Measurements from ENCODE around the gene SLC8A1. TPM values are rescaled to one million over a fixed set of nuclear protein-coding genes. Genes with fewer than 3 reads are reported as not detected.

The SLC8A1 gene
- total and polyA plus RNA-seq, 2 of the 13 experiments (the other 11 are each of a cell fraction or from before 2014, with no cell fraction given), result not detected

DNA sequence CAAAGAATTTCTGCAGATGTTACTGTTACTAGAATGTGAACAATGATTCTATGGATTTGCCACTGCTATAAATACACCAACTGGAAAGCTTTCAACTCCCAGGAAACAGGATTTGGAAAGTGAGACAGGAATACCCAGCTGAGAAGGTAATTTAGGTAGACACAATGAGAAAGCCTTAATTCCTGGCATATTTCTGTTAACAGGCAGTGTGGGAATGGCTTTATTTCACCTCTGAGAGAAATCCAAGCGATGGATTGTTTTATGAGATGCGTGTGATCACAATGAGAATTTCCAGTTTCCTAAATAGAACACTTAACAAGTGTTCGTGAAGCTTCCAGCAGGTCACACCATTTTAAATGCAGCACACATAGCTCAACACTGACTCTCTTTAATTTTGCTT lies 133.0 kb downstream of the SLC8A1 start (continued):
- TF ChIP-seq, protein P1, sequence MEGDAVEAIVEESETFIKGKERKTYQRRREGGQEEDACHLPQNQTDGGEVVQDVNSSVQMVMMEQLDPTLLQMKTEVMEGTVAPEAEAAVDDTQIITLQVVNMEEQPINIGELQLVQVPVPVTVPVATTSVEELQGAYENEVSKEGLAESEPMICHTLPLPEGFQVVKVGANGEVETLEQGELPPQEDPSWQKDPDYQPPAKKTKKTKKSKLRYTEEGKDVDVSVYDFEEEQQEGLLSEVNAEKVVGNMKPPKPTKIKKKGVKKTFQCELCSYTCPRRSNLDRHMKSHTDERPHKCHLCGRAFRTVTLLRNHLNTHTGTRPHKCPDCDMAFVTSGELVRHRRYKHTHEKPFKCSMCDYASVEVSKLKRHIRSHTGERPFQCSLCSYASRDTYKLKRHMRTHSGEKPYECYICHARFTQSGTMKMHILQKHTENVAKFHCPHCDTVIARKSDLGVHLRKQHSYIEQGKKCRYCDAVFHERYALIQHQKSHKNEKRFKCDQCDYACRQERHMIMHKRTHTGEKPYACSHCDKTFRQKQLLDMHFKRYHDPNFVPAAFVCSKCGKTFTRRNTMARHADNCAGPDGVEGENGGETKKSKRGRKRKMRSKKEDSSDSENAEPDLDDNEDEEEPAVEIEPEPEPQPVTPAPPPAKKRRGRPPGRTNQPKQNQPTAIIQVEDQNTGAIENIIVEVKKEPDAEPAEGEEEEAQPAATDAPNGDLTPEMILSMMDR (CRISPR knock-in tag; IDR thresholded peaks at IDR 0.05), result no peak

DNA sequence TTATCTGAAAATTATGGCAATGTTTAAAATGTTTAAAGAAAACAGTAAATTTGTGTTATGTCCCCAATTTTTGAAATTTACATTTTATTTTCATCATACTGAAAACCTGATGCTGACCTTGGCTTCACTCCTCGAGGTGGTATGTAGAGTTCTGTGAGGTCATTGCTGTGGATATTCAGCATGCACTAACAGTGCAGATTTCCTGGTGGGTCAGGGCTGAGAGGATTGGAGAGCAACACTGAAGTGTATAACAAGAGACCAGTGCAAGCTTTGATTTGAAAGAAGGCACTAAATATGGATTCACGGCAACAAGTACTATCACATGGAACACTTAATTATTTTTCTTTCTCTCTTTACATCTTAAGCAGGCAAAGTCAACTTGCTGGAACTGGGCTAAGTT lies 134.1 kb downstream of the SLC8A1 start:
- TF ChIP-seq ZC3H13 (CRISPR knock-in tag; IDR thresholded peaks at IDR 0.05), result no peak
- no peak for TF ChIP-seq ZNF432 (CRISPR knock-in tag; IDR thresholded peaks at IDR 0.05; ENCODE audit: borderline replicate concordance)
- no peak for TF ChIP-seq ASH2L (IDR thresholded peaks at IDR 0.05; ENCODE audit: insufficient read length, low read depth, low read length)
- TF ChIP-seq MED13 (CRISPR knock-in tag; IDR thresholded peaks at IDR 0.05), result no peak
- TF ChIP-seq ZSCAN30 (CRISPR knock-in tag; IDR thresholded peaks at IDR 0.05), result no peak
- TF ChIP-seq ZNF569 (CRISPR knock-in tag; IDR thresholded peaks at IDR 0.05; ENCODE audit: borderline replicate concordance), result no peak
- no TSS peak for BruUV-seq (replicated peaks)
- H3K27me3 ChIP-seq (ENCODE audit: control insufficient read depth in 1 of 2, insufficient read depth in 2 of 2, low read length in 2 of 2), result no peaks in the 10 kb centered on the region
- H3K4me1 ChIP-seq (ENCODE audit: insufficient read depth, low read length), result no peaks in the 10 kb centered on the region
- intact Hi-C loops (cut with micrococcal nuclease; ENCODE audit: unreplicated experiment) (no loop called here), in situ Hi-C loops (cut with HindIII; ENCODE audit: extremely low pct_ligation_motif_present, low pct_unique_long_range_greater_than_20kb) (no loop called here)
- H4K20me1 ChIP-seq (ENCODE audit: insufficient read depth, low read length), result no peaks in the 10 kb centered on the region
- no peaks in the 10 kb centered on the region for H3K79me2 ChIP-seq (ENCODE audit: insufficient read depth, low read length)
- no peaks in the 10 kb centered on the region for H3K36me3 ChIP-seq (replicated peaks in 1 of 2; ENCODE audit: control insufficient read depth in 1 of 2, insufficient read depth in 2 of 2, low read length in 2 of 2)
- ATAC-seq, result no peak
- WGBS (ENCODE audit: low lambda C conversion rate), result 0% methylated on average over 2 of the region's 2 CpGs
- ChIA-PET CTCF (ENCODE audit: low intra/inter-chr PET ratio, low total read pairs) (no interaction called here), POLR2A (no interaction called here)
- H3K9me3 ChIP-seq (ENCODE audit: low read length), result peaks cover 19% of the 10 kb centered on the region
- no peak overlapping the region for H3K9ac ChIP-seq (ENCODE audit: insufficient read depth, low read depth, low read length)
- DNase-seq (ENCODE audit: low spot score), result no peak
- H3K4me3 ChIP-seq (replicated peaks in 1 of 3; ENCODE audit: insufficient read depth in 1 of 3, low read depth in 2 of 3, low read length in 3 of 3), result no peak overlapping the region
- no peak for FAIRE-seq
- H3K27ac ChIP-seq (ENCODE audit: extremely low read length, insufficient read depth, low read length), result no peak overlapping the region
- H2AFZ ChIP-seq (ENCODE audit: low read length), result no peak overlapping the region
- no peak overlapping the region for H3K4me2 ChIP-seq (ENCODE audit: low read depth, low read length)
